CMK (cell line): ENCODE results near the gene ADPRHL1.
"Not testable (repeated sequence)": the region's sequence is repeated elsewhere in the genome, so short reads cannot be mapped to it uniquely, and the experiment has no call there.

Experiments
- DNase-seq: peaks from one replicate; pipeline ENCODE4 v3.0.0-alpha.2; 2010; ENCODE audit warnings: low read depth

The ADPRHL1 gene

DNA sequence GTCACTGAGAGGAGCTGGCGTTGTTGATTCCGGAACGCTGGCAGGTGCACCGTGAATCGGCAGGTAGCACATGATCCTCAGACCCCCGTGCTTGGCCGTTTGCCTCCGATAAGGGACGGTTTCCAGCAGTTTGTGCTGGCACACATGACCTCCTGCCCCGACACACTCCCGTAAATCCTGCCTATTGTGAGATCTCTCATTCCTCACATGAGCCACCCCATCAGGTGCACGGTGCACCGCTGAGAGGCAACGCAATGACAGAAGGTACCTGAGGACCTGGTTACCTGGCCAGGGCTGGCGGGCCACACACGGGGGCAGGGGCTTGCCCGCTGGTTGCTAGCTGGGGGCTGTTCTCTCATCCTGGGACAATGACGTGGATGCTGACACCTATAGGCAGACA is 2.1 kb upstream of the ADPRHL1 start:
- no peak for DNase-seq

DNA sequence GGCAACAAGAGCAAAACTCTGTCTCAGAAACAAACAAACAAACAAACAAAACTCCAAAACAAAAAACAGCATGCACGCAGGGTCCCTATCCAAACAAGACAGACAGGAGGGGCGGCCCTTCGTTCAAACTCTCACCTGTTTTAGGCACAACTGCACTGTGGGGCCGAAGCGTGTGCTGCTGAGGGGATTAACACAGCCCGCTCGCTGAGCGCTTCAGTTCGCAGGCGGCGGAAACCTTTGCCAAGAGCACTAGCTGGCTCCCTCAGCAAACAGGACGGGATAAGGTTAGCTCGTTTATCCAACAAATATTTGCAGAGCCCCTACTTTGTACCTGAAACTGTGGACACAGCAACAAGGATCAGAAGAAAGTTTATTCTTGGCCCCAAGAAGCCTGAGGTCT is 1.6 kb upstream of the ADPRHL1 start:
- no peak for DNase-seq

DNA sequence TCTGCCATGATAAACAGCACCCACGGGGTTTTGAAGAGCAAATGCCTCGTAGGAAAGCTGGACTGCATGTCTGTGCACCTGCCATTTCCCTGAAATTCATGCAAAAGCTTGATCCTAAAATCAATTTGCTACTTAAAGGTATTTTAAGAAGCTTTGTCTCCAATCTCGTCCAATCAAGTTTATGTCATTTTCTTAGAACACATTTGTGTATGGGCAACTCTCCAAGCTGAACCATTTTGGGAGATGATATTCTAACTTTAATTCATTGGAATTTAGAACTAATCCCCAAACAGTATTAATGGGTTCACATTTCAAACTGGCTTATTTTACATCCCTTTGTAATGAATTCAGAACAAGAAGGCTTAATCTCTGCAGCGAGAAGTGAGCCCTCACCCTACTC is 822 bp downstream of the ADPRHL1 start:
- no peak for DNase-seq

DNA sequence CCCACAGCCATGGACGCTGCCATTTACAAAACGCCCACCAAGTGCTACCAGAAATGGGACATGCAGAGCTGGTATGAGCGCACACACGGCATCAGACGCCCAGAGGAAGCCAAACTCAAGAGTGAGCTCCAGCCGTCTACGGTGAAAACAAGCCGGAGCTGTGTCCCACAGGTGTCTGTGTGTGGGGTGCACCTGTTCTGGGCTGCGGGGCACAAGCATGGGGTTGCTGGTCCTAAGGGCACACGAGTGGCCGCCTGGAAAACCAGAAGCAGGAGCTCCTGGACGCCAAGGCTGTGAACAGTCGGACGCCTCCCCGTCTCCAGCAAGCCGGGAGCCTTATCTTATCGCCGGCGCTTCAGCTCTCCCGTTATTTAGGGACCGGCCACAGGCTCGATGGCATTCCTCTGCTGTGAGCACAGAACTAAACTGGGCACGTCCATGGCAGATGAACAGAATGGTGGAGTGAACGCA is 1.3 kb downstream of the ADPRHL1 start:
- no peak for DNase-seq

DNA sequence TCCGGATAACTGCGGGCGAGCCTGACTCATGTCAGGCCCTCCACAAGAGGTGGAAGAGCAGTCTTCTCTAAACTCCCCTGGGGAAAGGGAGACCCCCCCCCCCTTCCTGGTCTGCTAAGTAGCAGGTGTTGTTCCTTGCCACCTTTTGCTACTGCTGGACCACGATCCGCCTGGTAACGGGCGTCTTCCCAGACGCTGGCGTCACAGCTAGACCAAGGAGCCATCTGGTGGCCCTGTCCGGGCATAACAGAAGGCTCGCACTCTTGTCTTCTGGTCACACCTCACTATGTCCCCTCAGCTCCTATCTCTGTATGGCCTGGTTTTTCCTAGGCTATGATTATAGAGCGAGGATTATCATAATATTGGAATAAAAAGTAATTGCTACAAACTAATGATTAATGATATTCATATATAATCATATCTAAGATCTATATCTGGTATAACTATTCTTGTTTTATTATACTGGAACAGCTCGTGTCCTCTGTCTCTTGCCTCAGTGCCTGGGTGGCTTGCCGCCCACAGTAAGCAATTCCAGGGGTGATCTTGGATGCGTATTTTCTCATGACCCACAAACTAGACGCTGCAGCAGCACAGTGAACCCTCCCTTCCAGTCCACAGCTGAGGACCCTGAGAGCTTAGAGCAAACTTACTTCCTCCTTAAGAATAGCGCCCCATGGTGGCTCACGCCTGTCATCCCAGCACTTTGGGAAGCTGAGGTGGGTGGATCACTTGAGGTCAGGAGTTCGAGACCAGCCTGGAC is 2.2 kb downstream of the ADPRHL1 start:
- DNase-seq, result not testable (repeated sequence)

DNA sequence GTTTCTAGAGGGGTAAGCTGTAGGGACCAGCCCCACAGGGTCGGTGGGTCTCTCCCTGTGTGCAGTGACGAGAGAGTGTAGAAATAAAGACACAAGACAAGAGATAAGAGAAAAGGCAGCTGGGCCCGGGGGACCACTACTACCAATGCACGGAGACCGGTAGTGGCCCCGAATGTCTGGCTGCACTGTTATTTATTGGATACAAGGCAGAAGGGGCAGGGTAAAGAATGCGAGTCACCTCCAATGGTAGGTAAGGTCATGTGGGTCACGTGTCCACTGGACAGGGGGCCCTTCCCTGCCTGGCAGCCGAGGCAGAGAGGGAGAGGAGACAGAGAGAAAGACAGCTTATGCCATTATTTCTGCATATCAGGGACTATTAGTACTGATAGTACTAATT is 2.9 kb downstream of the ADPRHL1 start:
- not testable (repeated sequence) for DNase-seq

DNA sequence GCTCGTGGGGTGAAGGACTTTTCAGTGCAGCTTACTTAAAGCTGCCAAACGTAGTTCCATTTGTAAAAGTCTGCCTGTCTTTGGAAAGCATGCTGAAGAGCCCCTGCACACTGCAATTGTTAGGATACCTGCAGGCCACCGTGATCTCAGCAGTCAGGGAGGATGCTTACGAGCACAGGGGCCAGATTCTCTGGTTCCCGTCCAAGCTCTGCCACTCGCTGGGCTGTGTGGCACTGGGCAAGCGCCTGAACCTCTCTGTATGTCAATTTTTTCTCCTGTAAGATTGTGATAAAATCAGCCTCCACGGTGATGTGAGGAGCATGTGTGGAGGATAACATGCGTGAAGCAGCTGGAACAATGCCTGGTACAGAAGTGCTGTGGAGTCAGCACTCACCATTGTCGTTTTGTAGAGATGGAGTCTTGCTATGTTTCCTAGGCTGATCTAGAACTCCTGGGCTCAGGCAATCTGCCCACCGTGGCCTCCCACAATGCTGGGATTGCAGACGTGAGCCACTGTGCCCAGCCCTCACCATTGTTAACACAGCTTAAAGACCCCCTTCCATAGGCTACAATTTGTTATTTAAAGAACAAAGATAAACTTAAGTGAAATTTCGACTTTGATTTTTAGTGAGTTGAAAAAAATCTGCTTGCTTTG is 3.5 kb downstream of the ADPRHL1 start:
- DNase-seq, result no peak

DNA sequence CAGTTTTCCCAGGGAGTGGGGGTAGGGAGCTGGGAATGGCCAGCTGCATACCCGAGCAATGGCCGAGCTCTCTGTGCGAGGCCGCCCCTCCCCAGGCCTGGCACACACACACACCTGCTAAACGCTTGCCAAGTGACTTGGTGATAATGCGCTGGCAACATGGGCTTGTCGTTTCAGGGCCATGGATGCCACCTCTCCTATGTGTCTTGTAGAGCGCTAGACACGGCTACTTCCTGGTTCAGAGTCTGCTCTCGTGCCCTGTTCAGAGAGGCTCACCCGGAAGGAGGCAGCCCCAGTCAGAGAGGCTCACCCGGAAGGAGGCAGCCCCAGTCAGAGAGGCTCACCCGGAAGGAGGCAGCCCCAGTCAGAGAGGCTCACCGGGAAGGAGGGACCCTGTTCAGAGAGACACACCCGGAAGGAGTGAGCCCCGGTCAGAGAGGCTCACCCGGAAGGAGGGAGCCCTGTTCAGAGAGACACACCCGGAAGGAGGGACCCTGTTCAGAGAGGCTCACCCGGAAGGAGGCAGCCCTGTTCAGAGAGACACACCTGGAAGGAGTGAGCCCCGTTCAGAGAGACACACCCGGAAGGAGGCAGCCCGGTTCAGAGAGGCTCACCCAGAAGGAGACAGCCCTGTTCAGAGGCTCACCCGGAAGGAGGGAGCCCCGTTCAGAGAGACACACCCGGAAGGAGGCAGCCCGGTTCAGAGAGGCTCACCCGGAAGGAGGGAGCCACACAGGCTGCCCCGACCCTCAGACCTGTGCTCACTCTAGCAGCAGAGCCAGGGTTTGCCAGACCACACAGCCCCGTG is 4.2 kb downstream of the ADPRHL1 start:
- peak; percentile 96 for DNase-seq

DNA sequence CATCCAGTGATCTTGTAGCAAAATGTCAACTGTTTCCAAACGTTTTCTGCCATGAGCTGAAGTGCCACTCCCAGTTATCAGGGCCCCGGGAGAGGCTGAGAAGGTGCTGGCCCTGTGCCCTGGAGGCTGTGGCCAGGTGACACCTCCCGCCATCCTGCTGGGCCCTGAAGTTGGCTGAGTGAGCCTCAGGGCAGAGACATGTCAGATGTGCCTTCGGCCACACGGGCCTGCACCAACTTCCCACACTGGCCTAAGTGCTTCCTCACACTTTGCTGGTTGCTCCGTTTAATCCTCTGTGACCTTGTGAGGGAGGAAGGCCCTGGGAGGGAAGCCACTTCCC is 4.8 kb downstream of the ADPRHL1 start:
- no peak for DNase-seq

DNA sequence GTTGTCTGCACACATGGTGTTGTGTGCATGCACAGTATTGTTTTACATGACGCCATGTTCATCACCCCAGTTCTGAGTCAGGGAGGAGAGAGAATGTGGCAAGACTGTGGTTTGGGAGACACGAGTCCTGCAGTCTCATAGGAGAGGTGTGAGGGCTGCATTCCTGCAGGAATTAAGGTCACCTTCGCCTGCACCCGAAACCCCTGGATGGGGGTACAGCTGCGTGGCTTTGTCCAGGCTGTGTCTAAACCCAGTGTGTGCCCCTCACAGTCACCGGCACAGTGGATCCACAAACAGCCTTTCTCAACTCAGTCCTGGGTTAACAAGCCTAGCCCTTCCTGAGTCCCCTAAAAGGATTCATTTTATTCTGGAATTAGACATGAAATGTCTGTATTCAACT is 5.7 kb downstream of the ADPRHL1 start:
- DNase-seq, result no peak

DNA sequence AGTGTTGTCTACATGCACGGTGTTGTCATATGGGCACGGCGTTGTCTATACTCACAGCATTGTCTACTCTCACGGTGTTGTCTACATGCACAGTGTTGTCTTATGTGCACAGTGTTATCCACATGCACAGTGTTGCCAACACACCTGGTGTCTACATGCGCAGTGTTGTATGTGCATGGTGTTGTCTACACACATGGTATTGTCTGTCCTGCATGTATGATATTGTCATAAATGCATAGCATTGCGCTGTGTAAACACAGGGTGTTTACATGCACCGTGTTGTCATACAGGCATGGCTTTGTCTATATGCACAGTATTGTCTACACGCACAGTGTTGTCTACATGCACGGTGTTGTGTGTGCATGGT is 6.8 kb downstream of the ADPRHL1 start:
- no peak for DNase-seq

DNA sequence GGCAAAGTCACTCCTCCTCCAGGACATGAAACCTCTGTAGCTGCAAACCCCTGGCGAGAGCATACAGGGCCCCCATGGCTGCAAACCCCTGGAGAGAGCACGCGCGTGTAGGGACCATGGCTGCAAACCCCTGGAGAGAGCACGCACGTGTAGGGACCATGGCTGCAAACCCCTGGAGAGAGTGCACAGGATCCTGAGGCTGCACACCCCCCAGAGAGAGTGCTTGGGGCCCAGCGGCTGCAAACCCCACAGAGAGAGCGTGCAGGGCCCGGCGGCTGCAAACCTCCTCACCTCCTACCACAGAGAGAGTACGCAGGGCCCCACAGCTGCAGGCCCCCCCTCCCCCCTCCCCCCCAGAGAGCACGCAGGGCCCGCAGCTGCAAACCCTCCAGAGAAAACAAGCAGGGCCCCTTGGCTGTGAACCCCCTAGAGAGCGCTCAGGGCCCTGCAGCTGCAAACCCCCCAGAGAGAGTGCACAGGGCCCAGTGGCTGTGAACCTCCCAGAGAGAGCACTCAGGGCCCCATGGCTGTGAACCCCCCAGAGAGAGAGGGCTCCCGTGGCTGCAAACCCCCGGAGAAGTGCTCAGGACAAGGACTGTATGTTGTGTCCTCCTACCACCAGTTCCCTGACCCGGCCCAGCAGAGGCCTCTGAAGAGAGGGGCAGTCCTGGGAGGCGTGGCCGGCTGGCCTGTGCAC is 7.3 kb downstream of the ADPRHL1 start:
- no peak for DNase-seq

DNA sequence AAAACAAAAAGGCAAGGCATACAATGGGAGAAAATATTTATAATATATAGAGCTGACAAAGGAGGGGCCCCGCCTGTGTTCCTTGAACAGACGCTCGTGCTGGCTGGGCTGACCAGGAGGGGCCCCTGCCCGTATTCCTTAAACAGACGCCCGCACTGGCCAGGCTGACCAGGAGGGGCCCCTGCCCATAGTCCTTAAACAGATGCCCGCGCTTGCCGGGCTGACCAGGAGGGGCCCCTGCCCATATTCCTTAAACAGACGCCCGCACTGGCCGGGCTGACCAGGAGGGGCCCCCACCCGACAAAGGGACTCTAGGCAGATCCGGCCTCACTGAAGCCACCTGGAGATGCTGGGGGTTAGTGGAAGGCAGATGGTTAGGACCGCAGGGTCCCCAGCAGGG is 9.3 kb downstream of the ADPRHL1 start:
- DNase-seq, result no peak

DNA sequence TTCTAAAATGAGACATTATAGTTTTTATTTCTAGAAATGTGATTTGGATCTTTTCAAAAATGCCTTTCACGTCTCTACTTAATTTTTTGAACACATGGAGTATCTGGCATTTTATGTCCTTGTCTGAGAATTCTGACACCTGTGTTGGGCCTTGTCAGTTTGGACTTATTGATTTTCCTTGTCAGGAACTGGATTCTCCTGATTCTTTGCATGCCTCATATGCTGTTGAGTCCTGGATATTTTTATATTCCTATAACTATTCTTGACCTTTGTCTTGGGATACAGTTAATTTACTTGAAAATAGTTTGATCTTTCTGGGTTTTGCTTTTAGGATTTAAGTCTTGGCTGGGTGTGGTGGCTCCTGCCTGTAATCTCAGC is 10.3 kb downstream of the ADPRHL1 start:
- DNase-seq, result no peak

DNA sequence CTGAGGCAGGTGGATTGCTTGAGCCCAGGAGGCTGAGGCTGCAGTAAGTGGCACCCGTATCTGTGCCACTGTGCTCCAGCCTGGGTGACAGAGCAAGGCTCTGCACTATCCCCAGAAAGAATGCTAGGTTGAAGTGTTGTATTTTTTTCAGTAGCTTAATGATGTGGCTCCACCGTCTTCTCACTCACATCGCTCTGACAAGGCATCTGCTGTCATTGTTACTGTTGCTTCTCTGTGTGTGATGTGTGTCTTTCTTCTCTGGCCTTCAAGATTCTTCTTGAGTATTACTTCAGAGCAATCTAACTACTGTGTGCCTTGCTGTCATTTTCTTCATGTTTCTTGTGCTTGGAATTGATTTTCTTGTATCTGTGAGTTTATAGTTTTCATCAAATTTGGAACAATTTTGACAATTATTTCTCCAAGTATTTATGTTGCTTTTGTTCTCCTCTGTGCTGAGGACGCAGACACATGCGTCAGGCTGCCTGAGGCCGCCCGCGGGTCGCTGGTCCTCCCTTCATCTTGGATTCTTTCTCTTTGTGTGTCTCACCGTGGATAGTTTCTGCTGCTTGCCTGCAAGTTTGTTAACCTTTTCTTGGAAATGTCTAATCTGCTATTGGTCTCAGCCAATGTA is 10.8 kb downstream of the ADPRHL1 start:
- no peak for DNase-seq

DNA sequence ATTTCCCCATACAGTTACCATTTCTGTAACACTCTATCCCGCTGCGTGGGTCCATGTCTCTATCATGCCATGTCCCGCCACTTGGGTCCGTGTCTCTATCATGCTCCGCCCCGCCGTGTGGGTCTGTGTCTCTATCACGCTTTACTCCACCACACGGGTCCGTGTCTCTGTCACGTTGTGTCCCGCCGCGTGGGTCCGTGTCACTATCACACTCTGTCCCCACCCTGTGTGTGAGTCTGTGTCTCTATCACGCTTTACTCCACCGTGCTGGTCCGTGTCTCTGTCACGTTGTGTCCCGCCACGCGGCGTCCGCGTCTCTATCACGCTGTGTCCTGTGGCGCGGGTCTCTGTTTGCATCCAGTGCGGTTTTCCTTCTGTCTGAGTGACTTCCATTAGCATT is 11.6 kb downstream of the ADPRHL1 start:
- DNase-seq, result no peak

DNA sequence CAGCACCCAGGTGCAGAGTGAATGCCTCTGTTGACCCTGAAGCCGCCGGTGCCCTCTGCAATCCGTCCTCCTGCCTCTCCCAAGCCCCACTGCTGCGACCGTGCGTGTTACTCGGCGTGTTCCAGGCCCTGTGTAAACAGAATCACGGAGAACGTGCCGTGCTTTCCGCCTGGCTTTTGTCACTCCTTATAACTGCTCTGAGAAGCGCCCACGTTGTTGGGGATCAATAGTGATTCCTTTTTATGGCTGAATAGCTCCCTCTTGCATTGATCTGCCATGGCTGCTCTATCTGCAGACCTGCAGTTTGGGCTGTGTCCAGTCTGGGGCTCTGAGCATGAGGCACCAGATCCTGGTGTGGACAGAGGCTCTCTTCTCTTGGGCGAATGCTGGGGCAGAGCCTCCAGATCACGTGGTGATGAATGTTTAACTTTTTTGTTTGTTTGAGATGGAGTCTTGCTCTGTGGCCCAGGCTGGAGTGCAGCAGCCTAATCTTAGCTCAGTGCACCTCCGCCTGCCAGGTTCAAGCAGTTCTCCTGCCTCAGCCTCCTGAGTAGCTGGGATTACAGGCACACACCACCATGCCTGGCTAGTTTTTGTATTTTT is 15.8 kb downstream of the ADPRHL1 start:
- no peak for DNase-seq

DNA sequence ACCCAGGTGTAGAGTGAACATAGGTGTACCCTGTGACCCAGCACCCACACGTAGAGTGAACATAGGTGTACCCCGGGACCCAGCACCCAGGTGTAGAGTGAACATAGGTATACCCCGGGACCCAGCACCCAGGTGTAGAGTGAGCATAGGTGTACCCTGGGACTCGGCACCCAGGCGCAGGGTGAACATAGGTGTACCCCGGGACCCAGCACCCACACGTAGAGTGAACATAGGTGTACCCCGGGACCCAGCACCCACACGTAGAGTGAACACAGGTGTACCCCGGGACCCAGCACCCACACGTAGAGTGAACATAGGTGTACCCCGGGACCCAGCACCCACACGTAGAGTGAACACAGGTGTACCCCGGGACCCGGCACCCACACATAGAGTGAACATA is 16.4 kb downstream of the ADPRHL1 start:
- not testable (repeated sequence) for DNase-seq

DNA sequence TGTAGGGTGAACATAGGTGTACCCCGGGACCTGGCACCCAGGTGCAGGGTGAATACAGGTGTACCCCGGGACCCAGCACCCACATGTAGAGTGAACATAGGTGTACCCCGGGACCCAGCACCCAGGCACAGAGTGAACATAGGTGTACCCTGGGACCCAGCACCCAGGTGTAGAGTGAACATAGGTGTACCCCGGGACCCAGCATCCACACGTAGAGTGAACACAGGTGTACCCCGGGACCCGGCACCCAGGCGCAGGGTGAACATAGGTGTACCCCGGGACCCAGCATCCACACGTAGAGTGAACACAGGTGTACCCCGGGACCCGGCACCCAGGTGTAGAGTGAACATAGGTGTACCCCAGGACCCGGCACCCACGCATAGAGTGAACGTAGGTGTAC is 17.4 kb downstream of the ADPRHL1 start:
- DNase-seq, result not testable (repeated sequence)

DNA sequence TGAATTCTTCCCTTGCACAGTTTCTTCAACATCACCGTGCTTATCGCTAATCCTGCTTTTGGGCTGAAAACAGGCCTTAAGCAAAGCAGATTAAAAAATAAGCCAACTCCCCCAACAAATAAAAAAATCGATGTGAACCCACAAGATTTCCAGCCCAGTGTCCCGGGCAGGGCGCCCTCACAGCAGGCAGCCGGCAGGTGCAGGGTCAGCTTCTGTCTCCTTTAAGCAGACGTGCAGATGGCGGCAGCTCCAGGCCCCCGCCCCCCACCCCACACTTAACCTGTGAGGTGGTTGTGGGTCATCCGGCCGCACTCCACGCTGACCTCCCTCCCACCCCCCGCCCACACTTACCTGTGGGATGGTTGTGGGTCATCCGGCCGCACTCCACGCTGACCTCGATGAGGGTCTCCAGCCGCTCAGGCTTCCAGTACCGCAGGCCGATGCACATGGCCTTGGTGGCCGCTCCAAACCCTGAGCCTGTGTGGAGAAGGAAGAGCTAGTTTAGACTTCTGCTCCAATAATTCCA is 19.8 kb downstream of the ADPRHL1 start:
- DNase-seq, result no peak

DNA sequence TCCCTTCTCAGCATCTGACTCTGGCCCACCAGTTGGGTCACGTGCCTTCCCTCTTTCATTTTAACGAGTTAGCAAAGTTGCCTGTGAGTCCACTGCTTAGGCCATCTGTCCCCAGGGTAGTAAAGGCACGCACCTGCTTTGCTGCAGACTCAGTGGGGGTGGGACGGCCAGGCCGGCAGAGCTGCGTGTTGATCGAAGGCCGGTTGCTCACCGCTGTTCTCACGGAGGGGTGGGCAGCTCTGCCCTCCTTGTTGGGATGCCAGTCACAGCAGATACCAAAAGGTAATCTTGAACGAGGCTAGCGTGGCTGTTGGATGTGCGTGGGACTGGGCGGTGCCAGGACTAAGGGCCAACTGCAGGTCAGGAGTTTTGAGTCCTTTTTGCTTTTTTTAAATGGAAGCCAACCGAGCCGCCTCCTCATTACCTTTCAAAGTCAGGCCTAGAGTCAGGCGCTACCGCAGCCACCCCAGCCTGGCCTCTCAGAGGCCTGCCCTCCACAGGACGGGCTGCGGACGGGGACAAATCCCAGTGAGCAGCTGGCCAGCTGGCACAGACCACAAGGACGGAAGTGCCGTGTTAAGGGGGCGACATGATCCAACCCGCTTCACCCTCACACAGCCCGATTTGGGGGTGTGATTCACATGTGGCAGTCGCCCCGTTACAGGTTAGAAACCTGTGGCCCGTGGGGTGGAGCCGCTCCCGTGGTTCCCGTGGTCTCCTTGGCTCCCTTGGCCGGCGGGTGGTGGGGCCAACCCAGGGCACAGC is 20.6 kb downstream of the ADPRHL1 start:
- no peak for DNase-seq
